ENCODE measurements around the gene PTPRO. TPM values are rescaled to one million over a fixed set of nuclear protein-coding genes. Genes with fewer than 3 reads are reported as not detected.

The PTPRO gene
- polyA plus RNA-seq, 1 of the 3 experiments (the other 2 are of a cell fraction) = 1.4 TPM

GRCh38 chr12:15627995-15628945 lies 306.0 kb downstream of the PTPRO start:
- Histone ChIP-seq H3F3A (replicated peaks; ENCODE audit: insufficient read depth) (peaks cover 56% of the 10 kb centered on the region), H2AFZ (ENCODE audit: low read depth) (no peak overlapping the region; the same call in 1 of the 2 replicates), H4K20me1 (ENCODE audit: insufficient read depth) (no peaks in the 10 kb centered on the region), H3K27me3 (ENCODE audit: insufficient read depth) (no peaks in the 10 kb centered on the region), H3K9me3 (no peaks in the 10 kb centered on the region), H3K79me2 (ENCODE audit: insufficient read depth) (no peaks in the 10 kb centered on the region), H3K9me2 (no peaks in the 10 kb centered on the region), H3K27ac (ENCODE audit: low read depth in 2 of 2, low read length in 1 of 2) (peak overlapping the region; percentile 82 to 100; a peak in 3 of 4 replicates), H3K36me3 (replicated peaks in 1 of 2; ENCODE audit: control insufficient read depth in 1 of 2, insufficient read depth in 2 of 2, low read length in 1 of 2) (peaks cover 0 to 12% of the 10 kb centered on the region in 2 experiments), H3K4me3 (ENCODE audit: low read depth in 2 of 2, low read length in 1 of 2) (no peak overlapping the region), H3K4me2 (peak overlapping the region; percentile 55), H3K9ac (peak overlapping the region; percentile 80; the same call in 1 of the 2 replicates), H3K4me1 (ENCODE audit: control insufficient read depth in 1 of 2, insufficient read depth in 2 of 2, low read depth in 1 of 2, low read length in 1 of 2) (peaks cover 7 to 38% of the 10 kb centered on the region in 2 experiments)
- CTCF ChIA-PET = no interaction called here
- TF ChIP-seq RCOR1 (IDR thresholded peaks at IDR 0.05; ENCODE audit: low read length) (no peak), SIN3A (IDR thresholded peaks at IDR 0.05; ENCODE audit: borderline replicate concordance, low read depth, low read length) (no peak), PBX3 (IDR thresholded peaks at IDR 0.05) (peak; percentile 19; the same call in 1 of the 2 replicates)
- WGBS (ENCODE audit: low lambda C conversion rate) = 69% methylated on average over 4 of the region's 4 CpGs
- no peak for DNase-seq
- POLR2A ChIA-PET = no interaction called here

- H3K4me3 ChIP-seq (ENCODE audit: low read depth in 2 of 2, low read length in 1 of 2) = no peak overlapping the region
- H3K4me1 ChIP-seq (ENCODE audit: control insufficient read depth in 1 of 2, insufficient read depth in 2 of 2, low read depth in 1 of 2, low read length in 1 of 2) = peaks cover 7 to 47% of the 10 kb centered on the region in 2 experiments
- WGBS (ENCODE audit: low lambda C conversion rate) = 6% methylated on average over 5 of the region's 5 CpGs
- peaks cover 0 to 4% of the 10 kb centered on the region in 2 experiments for H3K36me3 ChIP-seq (replicated peaks in 1 of 2; ENCODE audit: control insufficient read depth in 1 of 2, insufficient read depth in 2 of 2, low read length in 1 of 2)
- no peak for DNase-seq
- H4K20me1 ChIP-seq (ENCODE audit: insufficient read depth) = no peaks in the 10 kb centered on the region
- no peaks in the 10 kb centered on the region for H3K9me2 ChIP-seq
- no peaks in the 10 kb centered on the region for H3K79me2 ChIP-seq (ENCODE audit: insufficient read depth)
- no peaks in the 10 kb centered on the region for H3K9me3 ChIP-seq
- H3K27me3 ChIP-seq (ENCODE audit: insufficient read depth) = no peaks in the 10 kb centered on the region
- peak overlapping the region; percentile 82 to 100; a peak in 3 of 4 replicates for H3K27ac ChIP-seq (ENCODE audit: low read depth in 2 of 2, low read length in 1 of 2)
- no peak overlapping the region for H2AFZ ChIP-seq (ENCODE audit: low read depth)
- POLR2A ChIA-PET = no interaction called here
- H3K9ac ChIP-seq = peak overlapping the region; percentile 80
- peaks cover 58% of the 10 kb centered on the region for H3F3A ChIP-seq (replicated peaks; ENCODE audit: insufficient read depth)
- CTCF ChIA-PET = no interaction called here
- peak overlapping the region; percentile 55 for H3K4me2 ChIP-seq
- TF ChIP-seq TCF12 (IDR thresholded peaks at IDR 0.05) = peak; percentile 93
- peak; percentile 89 for TF ChIP-seq JUND (IDR thresholded peaks at IDR 0.05)
- peak; percentile 61 for TF ChIP-seq MAX (IDR thresholded peaks at IDR 0.05; ENCODE audit: low read depth)
- TF ChIP-seq SIN3A (IDR thresholded peaks at IDR 0.05; ENCODE audit: borderline replicate concordance, low read depth, low read length) = 0 out of 2 replicates have a peak, but pooled peaks have one; percentile 19
- TF ChIP-seq NFIC (IDR thresholded peaks at IDR 0.05; ENCODE audit: borderline replicate concordance) = peak; percentile 59; the same call in 1 of the 2 replicates
- TF ChIP-seq SMC3 (IDR thresholded peaks at IDR 0.05; ENCODE audit: low read depth, low read length) = no peak
- no peak for TF ChIP-seq ZBTB33 (IDR thresholded peaks at IDR 0.05; ENCODE audit: borderline replicate concordance, low read depth)
- peak; percentile 88 for TF ChIP-seq MEF2A (IDR thresholded peaks at IDR 0.05; ENCODE audit: borderline replicate concordance, low read depth)
- TF ChIP-seq RFX5 (IDR thresholded peaks at IDR 0.05; ENCODE audit: low read length) = no peak
- TF ChIP-seq USF1 (IDR thresholded peaks at IDR 0.05; ENCODE audit: borderline replicate concordance, low read depth) = no peak
- peak; percentile 41; the same call in 1 of the 2 replicates for TF ChIP-seq POLR2AphosphoS5 (IDR thresholded peaks at IDR 0.05; ENCODE audit: low read depth, low read length)
- TF ChIP-seq GATA2 (CRISPR knock-in tag; IDR thresholded peaks at IDR 0.05) = no peak
- no peak for TF ChIP-seq NRF1 (IDR thresholded peaks at IDR 0.05; ENCODE audit: low read depth, low read length)
- peak; percentile 60 for TF ChIP-seq PBX3 (IDR thresholded peaks at IDR 0.05)
- no peak for TF ChIP-seq CHD2 (IDR thresholded peaks at IDR 0.05; ENCODE audit: low read length, partially characterized antibody)
- TF ChIP-seq MXI1 (IDR thresholded peaks at IDR 0.05; ENCODE audit: low read depth, low read length) = no peak
- TF ChIP-seq FOSL2 (IDR thresholded peaks at IDR 0.05; ENCODE audit: borderline replicate concordance, low read depth) = peak; percentile 87
- TF ChIP-seq YY1 (IDR thresholded peaks at IDR 0.05; ENCODE audit: low read depth) = 0 out of 2 replicates have a peak, but pooled peaks have one; percentile 27
- TF ChIP-seq TEAD4 (IDR thresholded peaks at IDR 0.05; ENCODE audit: borderline replicate concordance, insufficient read depth) = peak; percentile 76
Observed at GRCh38 chr12:15629108-15629507, 306.8 kb downstream of the PTPRO start.

Data from SK-N-SH (cell line).